A549 treated with CORT108297 at 1 μM for 4 hours (cell line): ENCODE results near the gene MSTN. TPM values are rescaled to one million over a fixed set of nuclear protein-coding genes. Genes with fewer than 3 reads are reported as not detected.

Experiments used
- total RNA-seq: library from RNA; stranded (reverse); fragments of 200-300 nt; extraction: Qiagen RNA extraction; gene quantifications from 5 replicates; pipeline ENCODE4 v1.2.3, GENCODE V29; 2022

Gene MSTN
- total RNA-seq, result not detected in 5 replicates

DNA sequence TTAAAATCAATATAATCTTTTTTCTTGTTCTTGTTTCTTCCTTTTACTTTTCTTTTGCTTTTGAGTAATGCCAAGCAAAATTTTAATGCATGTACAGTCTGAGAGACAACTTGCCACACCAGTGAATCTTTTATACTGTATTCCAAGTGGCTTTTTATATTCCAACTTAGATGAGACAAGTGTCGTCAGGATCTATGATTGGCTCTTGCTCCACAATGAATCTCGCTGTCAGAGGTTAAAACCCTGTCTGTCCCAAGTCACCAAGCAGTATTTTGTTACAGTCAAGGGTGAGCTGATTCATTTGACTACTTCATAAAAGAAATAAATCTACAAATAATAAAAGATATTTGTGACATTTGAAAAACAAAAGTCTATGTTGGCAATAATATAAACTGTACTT lies at the start of gene MSTN:
MSTN (minus strand) TSS at position 129 of the 400 bp plus-strand sequence. CDS start 133 bp downstream, outside the sequence.

